Activated naive CD8-positive, alpha-beta T cell treated with anti-CD3 and anti-CD28 coated beads, Interleukin-2, amount 10 ng/mL, durations not matched to agents 7 days and 5 days (primary cell): ENCODE data around the gene STXBP6. TPM values are rescaled to one million over a fixed set of nuclear protein-coding genes. Genes with fewer than 3 reads are reported as not detected.
"Not testable (repeated sequence)": the region's sequence is repeated elsewhere in the genome, so short reads cannot be mapped to it uniquely, and the experiment has no call there.

Source experiments
- ATAC-seq: fragments of 150-1000 bp; cut with Tn5 transposase; one replicate; pipeline ENCODE4 v1.10.0; 2021; ENCODE audit warnings: low read depth, moderate library complexity
- POLR2A ChIA-PET: fragments of 350-600 bp; sonication (Branson Sonifier 250); formaldehyde crosslinking; loops from one replicate; lab custom pipeline; 2021; ENCODE audit warnings: antibody characterized with exemption; lab: Charles Lee
- DNase-seq: peaks from one replicate; pipeline ENCODE4 v3.0.0; 2021
- H3K27ac Mint-ChIP-seq: one replicate; pipeline ENCODE4 v1.8.0; 2022; ENCODE audit warnings: mild to moderate bottlenecking, mixed read lengths
- H3K27me3 Mint-ChIP-seq: one replicate; pipeline ENCODE4 v1.8.0; 2022; ENCODE audit warnings: mild to moderate bottlenecking, moderate library complexity, mixed read lengths
- H3K36me3 Mint-ChIP-seq: one replicate; pipeline ENCODE4 v1.8.0; 2021; ENCODE audit warnings: mild to moderate bottlenecking, mixed read lengths
- H3K4me1 Mint-ChIP-seq: one replicate; pipeline ENCODE4 v1.8.0; 2021; ENCODE audit warnings: mixed read lengths
- H3K4me3 Mint-ChIP-seq: one replicate; pipeline ENCODE4 v1.8.0; 2022; ENCODE audit warnings: mild to moderate bottlenecking, moderate library complexity, mixed read lengths
- H3K9me3 Mint-ChIP-seq: one replicate; pipeline ENCODE4 v1.8.0; 2021; ENCODE audit warnings: mixed read lengths
- total RNA-seq, 2 experiments: library from RNA; stranded (reverse); gene quantifications; one replicate each; pipeline ENCODE4 v1.2.3, GENCODE V29; 2021

STXBP6 gene
- total RNA-seq, 2 experiments from 2014 or later = not detected

GRCh38 chr14:24783791-24784190, 266.2 kb downstream of the STXBP6 start:
- Mint-ChIP-seq H3K27me3 (peaks cover 18% of the 10 kb centered on the region), H3K36me3 (no peaks in the 10 kb centered on the region), H3K27ac (no peak overlapping the region), H3K9me3 (no peaks in the 10 kb centered on the region), H3K4me3 (no peak overlapping the region), H3K4me1 (no peaks in the 10 kb centered on the region)
- DNase-seq (no peak), ATAC-seq (no peak)
- POLR2A ChIA-PET = no interaction called here

GRCh38 chr14:24780281-24780680, 269.7 kb downstream of the STXBP6 start:
- ATAC-seq (no peak), DNase-seq (no peak)
- no peaks in the 10 kb centered on the region for H3K36me3 Mint-ChIP-seq
- H3K27me3 Mint-ChIP-seq = peaks cover 17% of the 10 kb centered on the region
- H3K9me3 Mint-ChIP-seq = no peaks in the 10 kb centered on the region
- POLR2A ChIA-PET = no interaction called here
- no peaks in the 10 kb centered on the region for H3K4me1 Mint-ChIP-seq
- no peak overlapping the region for H3K27ac Mint-ChIP-seq
- H3K4me3 Mint-ChIP-seq = no peak overlapping the region

- ATAC-seq (no peak), DNase-seq (no peak)
- Mint-ChIP-seq H3K4me3 (no peak overlapping the region), H3K9me3 (no peaks in the 10 kb centered on the region), H3K4me1 (no peaks in the 10 kb centered on the region), H3K27ac (no peak overlapping the region), H3K36me3 (no peaks in the 10 kb centered on the region), H3K27me3 (peaks cover 20% of the 10 kb centered on the region)
- POLR2A ChIA-PET = no interaction called here
Observed at GRCh38 chr14:24777678-24778077, 272.3 kb downstream of the STXBP6 start.

GRCh38 chr14:24775950-24776349, 274.0 kb downstream of the STXBP6 start:
- Mint-ChIP-seq H3K4me3 (no peak overlapping the region), H3K27me3 (peaks cover 25% of the 10 kb centered on the region), H3K9me3 (no peaks in the 10 kb centered on the region), H3K27ac (no peak overlapping the region), H3K4me1 (no peaks in the 10 kb centered on the region), H3K36me3 (no peaks in the 10 kb centered on the region)
- DNase-seq = no peak
- POLR2A ChIA-PET = no interaction called here
- no peak for ATAC-seq

- Mint-ChIP-seq H3K27ac (no peak overlapping the region), H3K4me1 (no peaks in the 10 kb centered on the region), H3K9me3 (no peaks in the 10 kb centered on the region), H3K36me3 (no peaks in the 10 kb centered on the region), H3K27me3 (peaks cover 26% of the 10 kb centered on the region), H3K4me3 (no peak overlapping the region)
- POLR2A ChIA-PET = no interaction called here
- ATAC-seq (no peak), DNase-seq (no peak)
Observed at GRCh38 chr14:24774187-24774915, 275.6 kb downstream of the STXBP6 start.

- H3K4me3 Mint-ChIP-seq, H3K36me3 Mint-ChIP-seq, H3K27ac Mint-ChIP-seq, DNase-seq, H3K9me3 Mint-ChIP-seq, ATAC-seq, POLR2A ChIA-PET, H3K4me1 Mint-ChIP-seq: not testable (repeated sequence)
- H3K27me3 Mint-ChIP-seq = peaks cover 26% of the 10 kb centered on the region
Observed at GRCh38 chr14:24773564-24773963, 276.4 kb downstream of the STXBP6 start.

GRCh38 chr14:24766434-24766833, 283.5 kb downstream of the STXBP6 start:
- DNase-seq = no peak
- no peak for ATAC-seq
- Mint-ChIP-seq H3K27me3 (peaks cover 7% of the 10 kb centered on the region), H3K4me3 (no peak overlapping the region), H3K36me3 (no peaks in the 10 kb centered on the region), H3K4me1 (no peaks in the 10 kb centered on the region), H3K27ac (no peak overlapping the region), H3K9me3 (no peaks in the 10 kb centered on the region)
- POLR2A ChIA-PET = no interaction called here

GRCh38 chr14:24761141-24761540, 288.8 kb downstream of the STXBP6 start:
- POLR2A ChIA-PET = no interaction called here
- no peaks in the 10 kb centered on the region for H3K36me3 Mint-ChIP-seq
- H3K4me3 Mint-ChIP-seq = no peak overlapping the region

More at GRCh38 chr14:24761141-24761540, 288.8 kb downstream of the STXBP6 start:
- ATAC-seq (no peak), DNase-seq (no peak)
- no peaks in the 10 kb centered on the region for H3K4me1 Mint-ChIP-seq
- no peak overlapping the region for H3K27ac Mint-ChIP-seq
- H3K27me3 Mint-ChIP-seq = peaks cover 21% of the 10 kb centered on the region
- peaks cover 1% of the 10 kb centered on the region for H3K9me3 Mint-ChIP-seq
